BE2C (cell line): ENCODE results near the gene ELOVL6.

Experiments
- DNase-seq: peaks from one replicate; pipeline ENCODE4 v3.0.0-alpha.2; 2020
- H3K27me3 ChIP-seq: fragments of 250-450 bp; sonication (Bioruptor Pico); 2 replicates; pipeline ENCODE4 v1.5.1; 2020; ENCODE audit warnings: mild to moderate bottlenecking
- H3K36me3 ChIP-seq: fragments of 250-450 bp; sonication (Bioruptor Pico); 2 replicates; pipeline ENCODE4 v1.5.1; 2020; ENCODE audit warnings: mild to moderate bottlenecking
- H3K4me1 ChIP-seq: fragments of 250-450 bp; sonication (Bioruptor Pico); 2 replicates; pipeline ENCODE4 v1.5.1; 2020
- H3K4me3 ChIP-seq: 2 replicates; pipeline ENCODE4 v1.5.1; 2011; ENCODE audit warnings: low read depth, low read length
- H3K9me3 ChIP-seq: fragments of 250-450 bp; sonication (Bioruptor Pico); 2 replicates; pipeline ENCODE4 v1.5.1; 2020
- CTCF ChIP-seq: IDR thresholded peaks from 2 replicates; pipeline ENCODE4 v1.5.1; 2012; ENCODE audit warnings: mild to moderate bottlenecking, low read depth, low read length

Gene ELOVL6

GRCh38 chr4:110020139-110020538 is 178.3 kb downstream of the ELOVL6 start:
- Histone ChIP-seq H3K9me3 (no peaks in the 10 kb centered on the region), H3K4me1 (no peaks in the 10 kb centered on the region), H3K27me3 (peaks cover 9% of the 10 kb centered on the region; the same call in 1 of the 2 replicates), H3K36me3 (no peaks in the 10 kb centered on the region), H3K4me3 (no peak overlapping the region)
- no peak for TF ChIP-seq CTCF
- DNase-seq: no peak

- Histone ChIP-seq H3K9me3 (no peaks in the 10 kb centered on the region), H3K36me3 (no peaks in the 10 kb centered on the region), H3K27me3 (peaks cover 9% of the 10 kb centered on the region; the same call in 1 of the 2 replicates), H3K4me1 (no peaks in the 10 kb centered on the region), H3K4me3 (no peak overlapping the region)
- DNase-seq: no peak
- TF ChIP-seq CTCF: no peak
Measured at GRCh38 chr4:110019153-110019552, 179.3 kb downstream of the ELOVL6 start.

- Histone ChIP-seq H3K36me3 (no peaks in the 10 kb centered on the region), H3K4me3 (no peak overlapping the region)
- no peak for DNase-seq
Measured at GRCh38 chr4:110014233-110014632, 184.2 kb downstream of the ELOVL6 start.

GRCh38 chr4:110012917-110013316 is 185.5 kb downstream of the ELOVL6 start:
- no peak overlapping the region for H3K4me3 ChIP-seq
- H3K4me1 ChIP-seq: no peaks in the 10 kb centered on the region
- no peak for TF ChIP-seq CTCF
- H3K36me3 ChIP-seq: no peaks in the 10 kb centered on the region
- no peaks in the 10 kb centered on the region for H3K27me3 ChIP-seq
- no peak for DNase-seq
- no peaks in the 10 kb centered on the region for H3K9me3 ChIP-seq

More at GRCh38 chr4:110014233-110014632, 184.2 kb downstream of the ELOVL6 start:
- Histone ChIP-seq H3K4me1 (no peaks in the 10 kb centered on the region), H3K9me3 (no peaks in the 10 kb centered on the region), H3K27me3 (no peaks in the 10 kb centered on the region)
- no peak for TF ChIP-seq CTCF

GRCh38 chr4:110010797-110011196 is 187.6 kb downstream of the ELOVL6 start:
- no peaks in the 10 kb centered on the region for H3K4me1 ChIP-seq
- no peak for DNase-seq
- H3K9me3 ChIP-seq: no peaks in the 10 kb centered on the region
- H3K27me3 ChIP-seq: no peaks in the 10 kb centered on the region
- H3K36me3 ChIP-seq: no peaks in the 10 kb centered on the region
- no peak for TF ChIP-seq CTCF
- no peak overlapping the region for H3K4me3 ChIP-seq

- Histone ChIP-seq H3K4me3 (no peak overlapping the region), H3K36me3 (no peaks in the 10 kb centered on the region), H3K4me1 (no peaks in the 10 kb centered on the region), H3K9me3 (no peaks in the 10 kb centered on the region), H3K27me3 (no peaks in the 10 kb centered on the region)
- TF ChIP-seq CTCF: no peak
- no peak for DNase-seq
Measured at GRCh38 chr4:110009550-110009949, 188.9 kb downstream of the ELOVL6 start.
